Esophagus squamous epithelium (tissue), 4 donors: ENCODE measurements around the gene RBM20.

Experiments
- POLR2A ChIP-seq, 4 donors: fragments of 450-650 bp; IDR thresholded peaks; one replicate each; pipeline ENCODE4 v1.6.1; 2017; ENCODE audit warnings: antibody characterized with exemption in 4 of 4, mild to moderate bottlenecking in 4 of 4, moderate library complexity in 3 of 4
- TF ChIP-seq, protein P1 (sequence below), 6 experiments: fragments of 450-650 bp in 4 of 6; fragments of 200-600 bp in 2 of 6; sonication (generic) in 2 of 6; IDR thresholded peaks; one replicate each; pipeline ENCODE4 v1.5.1; 2016 to 2019; ENCODE audit warnings: antibody characterized with exemption in 6 of 6, mild to moderate bottlenecking in 4 of 6, moderate library complexity in 4 of 6

DNA sequence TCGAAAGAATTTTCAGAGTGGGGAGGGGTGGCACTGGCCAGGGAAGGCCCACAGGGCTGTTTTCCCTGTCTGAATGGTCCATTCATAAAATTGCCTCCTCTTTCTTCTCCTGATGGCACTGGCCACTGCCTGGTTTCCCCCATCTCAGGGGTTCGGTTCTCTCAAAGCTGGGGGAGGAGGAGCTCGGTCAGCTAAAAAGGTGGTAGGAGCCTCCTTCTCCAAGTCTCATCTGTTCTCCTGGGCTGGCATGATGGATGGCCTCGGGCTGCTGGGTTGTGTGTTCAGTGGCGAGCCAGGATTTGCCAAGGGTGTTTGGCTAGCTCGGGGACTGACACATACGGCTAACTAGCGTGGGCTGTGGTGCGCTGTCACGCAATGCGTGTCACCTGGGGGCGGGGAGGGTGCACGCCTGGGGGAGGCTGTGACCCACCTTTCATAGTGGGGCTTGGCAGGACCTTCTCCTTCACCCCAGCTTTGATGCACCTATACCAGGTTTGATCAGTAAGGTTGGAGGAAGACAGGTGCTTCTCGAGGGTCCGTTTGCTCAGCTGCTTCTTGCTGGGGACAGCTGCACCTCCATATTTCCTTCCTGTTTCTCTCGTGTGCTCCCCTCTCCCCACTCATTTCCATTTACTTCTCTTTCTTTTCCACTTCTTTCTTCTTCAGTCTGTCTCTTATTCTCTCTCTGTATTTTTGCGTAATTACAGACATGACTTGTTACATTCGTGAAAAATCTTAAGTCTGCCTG lies 36.3 kb downstream of the RBM20 start:
- TF ChIP-seq, protein P1, sequence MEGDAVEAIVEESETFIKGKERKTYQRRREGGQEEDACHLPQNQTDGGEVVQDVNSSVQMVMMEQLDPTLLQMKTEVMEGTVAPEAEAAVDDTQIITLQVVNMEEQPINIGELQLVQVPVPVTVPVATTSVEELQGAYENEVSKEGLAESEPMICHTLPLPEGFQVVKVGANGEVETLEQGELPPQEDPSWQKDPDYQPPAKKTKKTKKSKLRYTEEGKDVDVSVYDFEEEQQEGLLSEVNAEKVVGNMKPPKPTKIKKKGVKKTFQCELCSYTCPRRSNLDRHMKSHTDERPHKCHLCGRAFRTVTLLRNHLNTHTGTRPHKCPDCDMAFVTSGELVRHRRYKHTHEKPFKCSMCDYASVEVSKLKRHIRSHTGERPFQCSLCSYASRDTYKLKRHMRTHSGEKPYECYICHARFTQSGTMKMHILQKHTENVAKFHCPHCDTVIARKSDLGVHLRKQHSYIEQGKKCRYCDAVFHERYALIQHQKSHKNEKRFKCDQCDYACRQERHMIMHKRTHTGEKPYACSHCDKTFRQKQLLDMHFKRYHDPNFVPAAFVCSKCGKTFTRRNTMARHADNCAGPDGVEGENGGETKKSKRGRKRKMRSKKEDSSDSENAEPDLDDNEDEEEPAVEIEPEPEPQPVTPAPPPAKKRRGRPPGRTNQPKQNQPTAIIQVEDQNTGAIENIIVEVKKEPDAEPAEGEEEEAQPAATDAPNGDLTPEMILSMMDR (IDR thresholded peaks at IDR 0.05), result no peak
- TF ChIP-seq POLR2A (IDR thresholded peaks at IDR 0.05), result no peak
